Measurements from ENCODE around the gene LGMN. TPM values are rescaled to one million over a fixed set of nuclear protein-coding genes. Genes with fewer than 3 reads are reported as not detected.

LGMN gene
- total RNA-seq, 1 experiment from 2014 or later: 37.2 TPM

GRCh38 chr14:92737206-92737605 is 11.2 kb downstream of the LGMN start:
- POLR2A ChIA-PET: no interaction called here
- Histone ChIP-seq H3K36me3 (ENCODE audit: control insufficient read depth, insufficient read depth, low read length) (no peaks in the 10 kb centered on the region; the same call in 1 of the 2 replicates), H3K27me3 (ENCODE audit: control insufficient read depth, insufficient read depth, low read length) (no peaks in the 10 kb centered on the region), H3K27ac (ENCODE audit: low read length) (no peak overlapping the region), H3K9me3 (ENCODE audit: control insufficient read depth, insufficient read depth, low read depth, low read length) (no peaks in the 10 kb centered on the region), H3K4me1 (ENCODE audit: control insufficient read depth, insufficient read depth, low read length) (no peaks in the 10 kb centered on the region), H3K4me3 (ENCODE audit: low read depth in 2 of 2, low read length in 2 of 2) (no peak overlapping the region)
- CTCF ChIA-PET: no interaction called here
- no peak for ATAC-seq
- no peak for DNase-seq (ENCODE audit: low read depth, low spot score)
- in situ Hi-C loops (cut with HindIII; ENCODE audit: low pct_unique_long_range_greater_than_20kb, low sequenced_read_pairs): no loop called here
- intact Hi-C loops (cut with micrococcal nuclease; ENCODE audit: unreplicated experiment): no loop called here
- no peak for TF ChIP-seq POLR2AphosphoS5 (IDR thresholded peaks at IDR 0.05; ENCODE audit: low read depth, low read length)
- no peak for TF ChIP-seq TCF7L2 (IDR thresholded peaks at IDR 0.05; ENCODE audit: low read depth, low read length)
- TF ChIP-seq REST (IDR thresholded peaks at IDR 0.05; ENCODE audit: insufficient read depth in 1 of 2, low read depth in 2 of 2, low read length in 1 of 2): no peak
- TF ChIP-seq CTCF (IDR thresholded peaks at IDR 0.05): no peak
- TF ChIP-seq SIN3A (IDR thresholded peaks at IDR 0.05; ENCODE audit: borderline replicate concordance, insufficient read depth, low read depth, low read length): no peak
- no TSS peak for BruUV-seq (replicated peaks)

- DNase-seq (ENCODE audit: low read depth, low spot score) (no peak), ATAC-seq (no peak)
- TF ChIP-seq REST (IDR thresholded peaks at IDR 0.05; ENCODE audit: insufficient read depth in 1 of 2, low read depth in 2 of 2, low read length in 1 of 2): no peak
- no peak for TF ChIP-seq CTCF (IDR thresholded peaks at IDR 0.05)
- no peak for TF ChIP-seq SIN3A (IDR thresholded peaks at IDR 0.05; ENCODE audit: borderline replicate concordance, insufficient read depth, low read depth, low read length)
- TF ChIP-seq TCF7L2 (IDR thresholded peaks at IDR 0.05; ENCODE audit: low read depth, low read length): no peak
- TF ChIP-seq POLR2AphosphoS5 (IDR thresholded peaks at IDR 0.05; ENCODE audit: low read depth, low read length): no peak
- H3K36me3 ChIP-seq (ENCODE audit: control insufficient read depth, insufficient read depth, low read length): no peaks in the 10 kb centered on the region
- BruUV-seq (replicated peaks): no TSS peak
- no peaks in the 10 kb centered on the region for H3K27me3 ChIP-seq (ENCODE audit: control insufficient read depth, insufficient read depth, low read length)
- in situ Hi-C loops (cut with HindIII; ENCODE audit: low pct_unique_long_range_greater_than_20kb, low sequenced_read_pairs): no loop called here
- no peak overlapping the region for H3K27ac ChIP-seq (ENCODE audit: low read length)
- H3K9me3 ChIP-seq (ENCODE audit: control insufficient read depth, insufficient read depth, low read depth, low read length): no peaks in the 10 kb centered on the region
- H3K4me3 ChIP-seq (ENCODE audit: low read depth in 2 of 2, low read length in 2 of 2): no peak overlapping the region
- no peaks in the 10 kb centered on the region for H3K4me1 ChIP-seq (ENCODE audit: control insufficient read depth, insufficient read depth, low read length)
- ChIA-PET POLR2A (no interaction called here), CTCF (no interaction called here)
- intact Hi-C loops (cut with micrococcal nuclease; ENCODE audit: unreplicated experiment): no loop called here
These were observed 13.1 kb downstream of the LGMN start for GRCh38 chr14:92735344-92735743.

All from Panc1 (cell line).